ENCODE data around the gene POLQ. TPM values are rescaled to one million over a fixed set of nuclear protein-coding genes. Genes with fewer than 3 reads are reported as not detected.

POLQ gene
- polyA plus RNA-seq, 1 donor (not counting 4 experiments of a cell fraction or from before 2014, with no cell fraction given) = 4.4 TPM

DNA sequence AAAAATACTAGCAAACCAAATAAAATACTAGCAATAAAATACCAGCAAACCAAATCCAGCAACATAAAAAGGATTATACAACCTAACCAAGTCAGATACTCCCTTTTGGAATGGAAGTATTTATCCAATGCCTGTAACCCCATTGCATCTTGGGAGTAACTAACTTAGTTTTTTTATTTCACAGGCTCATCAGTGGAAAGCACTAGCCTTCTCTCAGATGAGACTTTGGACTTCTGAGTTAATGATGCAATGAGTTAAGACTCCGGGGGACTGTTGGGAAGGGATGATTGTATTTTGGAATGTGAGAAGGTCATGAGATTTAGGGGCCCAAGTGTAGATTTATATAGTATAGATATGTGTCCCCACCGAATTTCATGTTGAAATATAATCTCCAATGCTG lies 41.2 kb downstream of the POLQ start:
- Histone ChIP-seq H3K9me3 (ENCODE audit: control insufficient read depth, low read depth, low read length) (no peaks in the 10 kb centered on the region), H3K27me3 (ENCODE audit: control insufficient read depth, extremely low read depth, insufficient read depth, low read length) (no peaks in the 10 kb centered on the region), H3K27ac (ENCODE audit: control insufficient read depth, insufficient read depth, low read length) (no peak overlapping the region), H3K4me3 (ENCODE audit: control insufficient read depth in 2 of 3, extremely low read depth in 1 of 3, insufficient read depth in 2 of 3, low read depth in 1 of 3, low read length in 3 of 3) (no peak overlapping the region), H3K36me3 (ENCODE audit: control insufficient read depth in 2 of 2, extremely low read depth in 1 of 2, insufficient read depth in 2 of 2, low read length in 2 of 2) (no peaks in the 10 kb centered on the region), H4K20me1 (ENCODE audit: control insufficient read depth, extremely low read depth, insufficient read depth, low read length) (no peaks in the 10 kb centered on the region), H3K9me1 (ENCODE audit: control insufficient read depth, extremely low read depth, insufficient read depth, low read length) (no peaks in the 10 kb centered on the region), H3K4me2 (ENCODE audit: control insufficient read depth, extremely low read depth, insufficient read depth, low read depth, low read length) (no peak overlapping the region), H3K79me2 (ENCODE audit: control insufficient read depth, insufficient read depth, low read length) (no peaks in the 10 kb centered on the region), H3K4me1 (ENCODE audit: control insufficient read depth, extremely low read depth, insufficient read depth, low read length) (no peaks in the 10 kb centered on the region), H2AFZ (ENCODE audit: control insufficient read depth, low read length) (no peak overlapping the region), H3K9ac (ENCODE audit: control insufficient read depth, extremely low read depth, insufficient read depth, low read length) (no peak overlapping the region)
- no peak for TF ChIP-seq EZH2 (IDR thresholded peaks at IDR 0.05; ENCODE audit: low read length)
- TF ChIP-seq, protein P1, sequence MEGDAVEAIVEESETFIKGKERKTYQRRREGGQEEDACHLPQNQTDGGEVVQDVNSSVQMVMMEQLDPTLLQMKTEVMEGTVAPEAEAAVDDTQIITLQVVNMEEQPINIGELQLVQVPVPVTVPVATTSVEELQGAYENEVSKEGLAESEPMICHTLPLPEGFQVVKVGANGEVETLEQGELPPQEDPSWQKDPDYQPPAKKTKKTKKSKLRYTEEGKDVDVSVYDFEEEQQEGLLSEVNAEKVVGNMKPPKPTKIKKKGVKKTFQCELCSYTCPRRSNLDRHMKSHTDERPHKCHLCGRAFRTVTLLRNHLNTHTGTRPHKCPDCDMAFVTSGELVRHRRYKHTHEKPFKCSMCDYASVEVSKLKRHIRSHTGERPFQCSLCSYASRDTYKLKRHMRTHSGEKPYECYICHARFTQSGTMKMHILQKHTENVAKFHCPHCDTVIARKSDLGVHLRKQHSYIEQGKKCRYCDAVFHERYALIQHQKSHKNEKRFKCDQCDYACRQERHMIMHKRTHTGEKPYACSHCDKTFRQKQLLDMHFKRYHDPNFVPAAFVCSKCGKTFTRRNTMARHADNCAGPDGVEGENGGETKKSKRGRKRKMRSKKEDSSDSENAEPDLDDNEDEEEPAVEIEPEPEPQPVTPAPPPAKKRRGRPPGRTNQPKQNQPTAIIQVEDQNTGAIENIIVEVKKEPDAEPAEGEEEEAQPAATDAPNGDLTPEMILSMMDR (optimal IDR thresholded peaks at IDR 0.05 in 1 of 3, IDR thresholded peaks at IDR 0.05 in 1 of 3, conservative IDR thresholded peaks at IDR 0.05 in 1 of 3; ENCODE audit: extremely low read depth in 1 of 3, insufficient read depth in 2 of 3, low read length in 3 of 3) = no peak
- no peak for DNase-seq (ENCODE audit: low read depth, low spot score)
- no peak for FAIRE-seq
- dilution Hi-C loops (cut with MboI; ENCODE audit: extremely low pct_ligation_motif_present, low sequenced_read_pairs) = no loop called here

DNA sequence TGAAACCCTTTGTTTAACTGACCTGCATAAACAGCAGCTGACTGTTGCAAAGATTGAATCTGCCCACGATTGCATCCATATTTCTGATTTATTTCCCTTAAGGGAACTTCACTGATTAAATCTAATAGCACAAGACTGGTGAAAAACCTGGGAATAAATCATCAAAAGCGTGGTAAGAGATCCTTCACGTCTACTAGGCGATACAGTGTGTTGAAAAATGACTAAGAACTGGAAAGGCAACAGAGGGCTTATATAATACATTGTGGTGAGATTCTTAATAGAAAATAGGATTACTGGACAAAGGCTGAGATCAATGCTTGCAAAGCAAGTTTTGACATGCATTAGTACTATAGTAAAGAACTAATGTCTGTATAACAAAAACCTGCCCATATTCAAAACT lies 49.0 kb downstream of the POLQ start:
- no peaks in the 10 kb centered on the region for H3K9me3 ChIP-seq (ENCODE audit: control insufficient read depth, low read depth, low read length)
- dilution Hi-C loops (cut with MboI; ENCODE audit: extremely low pct_ligation_motif_present, low sequenced_read_pairs) = no loop called here
- no peak overlapping the region for H3K27ac ChIP-seq (ENCODE audit: control insufficient read depth, insufficient read depth, low read length)
- no peaks in the 10 kb centered on the region for H3K36me3 ChIP-seq (ENCODE audit: control insufficient read depth in 2 of 2, extremely low read depth in 1 of 2, insufficient read depth in 2 of 2, low read length in 2 of 2)
- no peak for FAIRE-seq
- no peaks in the 10 kb centered on the region for H4K20me1 ChIP-seq (ENCODE audit: control insufficient read depth, extremely low read depth, insufficient read depth, low read length)
- TF ChIP-seq EZH2 (IDR thresholded peaks at IDR 0.05; ENCODE audit: low read length) = no peak
- TF ChIP-seq, protein P1 (optimal IDR thresholded peaks at IDR 0.05 in 1 of 3, IDR thresholded peaks at IDR 0.05 in 1 of 3, conservative IDR thresholded peaks at IDR 0.05 in 1 of 3; ENCODE audit: extremely low read depth in 1 of 3, insufficient read depth in 2 of 3, low read length in 3 of 3) = no peak
- no peak overlapping the region for H3K4me2 ChIP-seq (ENCODE audit: control insufficient read depth, extremely low read depth, insufficient read depth, low read depth, low read length)
- H3K79me2 ChIP-seq (ENCODE audit: control insufficient read depth, insufficient read depth, low read length) = no peaks in the 10 kb centered on the region
- H3K9ac ChIP-seq (ENCODE audit: control insufficient read depth, extremely low read depth, insufficient read depth, low read length) = no peak overlapping the region
- DNase-seq (ENCODE audit: low read depth, low spot score) = no peak
- no peaks in the 10 kb centered on the region for H3K4me1 ChIP-seq (ENCODE audit: control insufficient read depth, extremely low read depth, insufficient read depth, low read length)
- H2AFZ ChIP-seq (ENCODE audit: control insufficient read depth, low read length) = no peak overlapping the region
- no peak overlapping the region for H3K4me3 ChIP-seq (ENCODE audit: control insufficient read depth in 2 of 3, extremely low read depth in 1 of 3, insufficient read depth in 2 of 3, low read depth in 1 of 3, low read length in 3 of 3)
- H3K9me1 ChIP-seq (ENCODE audit: control insufficient read depth, extremely low read depth, insufficient read depth, low read length) = no peaks in the 10 kb centered on the region
- no peaks in the 10 kb centered on the region for H3K27me3 ChIP-seq (ENCODE audit: control insufficient read depth, extremely low read depth, insufficient read depth, low read length)

Data from keratinocyte (primary cell).